HG03575 (cell line): ENCODE data around the gene BCR.

ENCODE experiments used
- ATAC-seq: cut with Tn5 transposase; IDR thresholded peaks from one replicate; pipeline ENCODE4 v1.9.1; 2021; ENCODE audit not compliant: unreplicated experiment, insufficient number of reproducible peaks, low FRiP score; ENCODE audit errors: extremely low read depth

Gene BCR

GRCh38 chr22:23236440-23237184 is 56.3 kb downstream of the BCR start:
- ATAC-seq: no peak

DNA sequence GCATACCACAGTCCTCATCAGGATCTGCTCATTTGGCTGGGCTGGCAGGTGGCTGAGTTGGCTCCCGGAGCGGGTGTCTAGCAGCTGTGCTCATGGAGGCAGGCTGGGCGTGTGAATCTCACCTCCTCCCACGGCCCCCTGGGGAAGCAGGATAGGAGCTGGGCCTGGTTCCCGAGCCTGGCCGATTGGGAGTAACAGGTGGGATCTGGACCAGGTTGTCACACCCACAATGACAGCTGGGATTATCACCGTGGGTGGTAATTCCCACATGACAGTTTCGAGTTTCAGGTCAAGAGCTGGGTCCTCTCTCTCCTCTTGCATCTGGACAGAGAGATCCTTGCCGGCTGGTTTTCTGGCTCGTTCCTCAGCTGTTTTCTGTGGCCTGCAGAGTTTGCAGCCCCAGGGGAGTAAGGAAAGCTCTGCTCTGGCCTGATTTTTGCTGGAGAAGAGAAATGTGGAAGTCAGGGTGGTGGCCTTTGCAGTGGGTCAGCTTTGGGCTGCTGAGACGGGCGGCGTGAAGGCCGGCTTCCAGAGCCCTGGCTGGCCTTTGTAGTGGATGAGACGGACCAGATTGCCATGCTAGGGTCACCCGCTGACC is 57.0 kb downstream of the BCR start:
- no peak for ATAC-seq

DNA sequence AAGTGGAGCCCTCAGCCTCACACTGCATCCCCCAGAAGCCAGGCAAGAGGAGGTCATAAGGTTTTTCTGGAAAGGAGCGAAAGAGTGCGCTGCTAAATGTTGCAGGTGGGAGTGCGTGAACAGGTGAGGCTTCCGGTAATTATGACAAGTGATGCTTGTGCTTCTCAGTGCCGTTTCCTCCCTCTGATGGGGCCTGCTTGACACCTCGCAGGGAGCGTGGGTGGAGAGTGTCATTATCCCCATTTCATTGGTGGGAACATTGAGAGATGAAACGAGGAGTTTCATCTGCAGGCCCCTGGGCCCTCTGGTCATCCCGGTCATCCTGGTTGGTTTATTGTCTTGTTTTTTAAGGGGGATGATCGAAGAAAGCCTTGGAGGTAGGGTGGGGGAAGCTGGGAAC is 57.5 kb downstream of the BCR start:
- no peak for ATAC-seq

DNA sequence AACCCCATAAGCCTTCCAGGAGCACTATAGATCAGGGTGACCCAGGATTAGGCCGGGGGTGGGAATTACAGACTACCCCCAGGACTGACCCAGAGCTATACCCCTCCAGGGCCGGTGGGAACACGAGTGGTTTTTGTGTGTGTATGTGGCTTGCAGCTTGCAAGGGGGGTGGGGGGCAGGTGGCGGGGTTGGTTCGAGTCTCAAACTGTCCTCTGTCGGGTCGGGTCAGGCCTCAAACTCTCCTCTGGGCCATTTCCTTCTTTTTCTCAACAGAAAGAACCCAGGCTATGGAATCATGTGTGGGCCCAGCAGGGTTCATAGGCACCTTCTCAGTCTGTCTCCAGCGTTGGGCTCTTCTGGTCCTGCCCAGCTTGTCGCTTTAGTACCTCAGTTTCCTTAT is 58.4 kb downstream of the BCR start:
- no peak for ATAC-seq

GRCh38 chr22:23239429-23239828 is 59.1 kb downstream of the BCR start:
- ATAC-seq: no peak

DNA sequence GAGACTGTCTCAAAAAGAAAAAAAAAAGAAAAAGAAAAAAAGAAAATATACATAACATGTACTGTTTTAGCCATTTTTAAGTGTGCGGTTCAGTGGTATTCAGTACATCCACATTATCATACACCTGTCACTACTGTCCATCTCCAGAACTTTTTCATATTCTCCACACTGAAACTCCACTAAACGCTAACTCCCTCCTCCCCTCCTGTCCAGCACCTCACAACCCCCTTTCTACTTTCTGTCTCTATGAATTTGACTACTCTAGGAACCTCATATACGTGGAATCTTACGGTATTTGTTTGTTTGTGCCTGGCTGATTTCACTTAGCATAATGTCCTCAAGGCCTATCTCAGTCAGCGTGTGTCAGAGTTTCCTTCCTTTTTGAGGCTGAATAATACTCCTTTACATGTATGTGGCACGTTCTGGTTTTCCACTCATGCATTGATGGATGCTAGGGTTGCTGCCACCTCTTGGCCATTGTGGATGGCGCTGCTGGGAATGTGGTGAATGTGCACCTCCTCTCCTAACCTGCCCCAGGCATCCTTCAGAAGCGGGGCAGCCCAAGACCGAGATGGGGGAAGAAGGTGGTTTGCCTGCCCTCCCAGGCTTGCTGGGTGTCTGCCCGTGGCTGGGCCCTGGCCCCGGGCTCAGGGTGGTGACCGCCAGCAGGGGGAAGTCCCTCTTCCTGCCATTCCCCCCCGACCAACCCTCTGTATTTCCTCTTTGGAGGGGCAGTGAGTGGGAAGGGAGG is 60.5 kb downstream of the BCR start:
- ATAC-seq: no peak

DNA sequence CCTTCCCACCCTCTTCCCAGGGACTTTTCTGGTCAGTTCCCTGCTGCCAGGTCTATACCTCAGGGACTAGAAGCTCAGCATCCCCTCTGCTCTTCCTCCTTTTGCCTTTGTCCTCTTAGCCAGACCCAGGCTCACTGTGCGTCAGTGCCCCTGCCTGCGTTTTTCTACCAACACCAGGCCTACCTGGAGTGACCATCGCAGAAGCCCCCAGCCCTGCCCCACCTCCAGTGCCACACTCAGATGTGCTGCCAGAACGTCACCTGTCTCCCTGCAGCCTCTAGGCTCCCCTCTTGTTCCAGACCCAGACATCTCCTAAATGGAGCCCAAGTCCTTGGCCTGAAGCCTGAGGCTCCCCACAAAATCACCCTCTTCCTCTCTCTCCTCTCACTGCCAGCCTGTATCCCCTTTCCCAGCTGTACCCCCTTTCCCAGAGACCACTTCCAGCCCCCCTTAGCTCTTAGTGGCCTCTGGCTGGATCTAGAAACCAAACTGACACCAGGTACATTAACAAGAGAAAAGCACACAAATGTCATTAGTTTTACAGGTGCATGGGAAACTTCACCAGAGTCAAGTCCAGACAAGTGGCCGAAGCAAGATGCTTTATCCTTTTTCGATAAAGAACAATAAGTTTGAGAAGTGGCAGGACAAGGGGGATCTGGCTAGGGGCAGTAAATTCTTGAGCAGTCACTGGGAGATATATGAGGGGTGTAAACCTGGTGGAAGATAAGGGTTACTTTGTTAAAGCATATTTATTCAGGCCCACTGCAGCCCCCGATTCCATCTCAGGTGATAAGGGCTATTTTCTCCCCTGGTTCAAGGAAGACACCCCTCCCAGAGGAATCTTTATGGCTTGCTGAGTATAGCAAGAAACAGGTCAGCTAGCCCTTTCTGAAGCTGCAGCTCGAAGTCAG is 61.5 kb downstream of the BCR start:
- ATAC-seq: no peak

DNA sequence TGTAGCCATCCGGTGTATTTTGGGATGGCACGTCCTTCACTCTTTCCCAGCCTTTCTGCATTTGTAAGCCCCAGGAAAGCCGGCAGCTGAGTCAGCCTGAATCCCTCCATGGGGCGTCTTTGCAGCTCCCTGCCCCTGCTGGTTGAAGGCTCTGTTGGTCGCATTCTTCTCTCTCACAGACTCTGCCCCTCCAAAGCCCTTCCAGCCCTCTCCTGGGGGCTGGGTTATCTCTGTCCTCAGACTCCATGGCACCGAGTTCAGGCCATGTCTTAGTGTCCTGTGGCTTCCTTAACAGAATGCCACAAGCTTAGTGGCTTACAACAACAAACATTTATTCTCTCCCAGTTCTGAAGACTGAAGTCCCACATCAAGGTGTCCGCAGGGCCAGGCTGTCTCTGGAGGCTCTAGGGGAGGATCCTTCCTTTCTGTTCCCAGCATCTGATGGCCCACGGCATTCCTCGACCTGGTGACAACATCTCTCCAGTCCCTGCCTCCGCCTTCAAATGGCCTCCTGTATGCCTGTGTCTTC is 62.2 kb downstream of the BCR start:
- ATAC-seq: no peak

DNA sequence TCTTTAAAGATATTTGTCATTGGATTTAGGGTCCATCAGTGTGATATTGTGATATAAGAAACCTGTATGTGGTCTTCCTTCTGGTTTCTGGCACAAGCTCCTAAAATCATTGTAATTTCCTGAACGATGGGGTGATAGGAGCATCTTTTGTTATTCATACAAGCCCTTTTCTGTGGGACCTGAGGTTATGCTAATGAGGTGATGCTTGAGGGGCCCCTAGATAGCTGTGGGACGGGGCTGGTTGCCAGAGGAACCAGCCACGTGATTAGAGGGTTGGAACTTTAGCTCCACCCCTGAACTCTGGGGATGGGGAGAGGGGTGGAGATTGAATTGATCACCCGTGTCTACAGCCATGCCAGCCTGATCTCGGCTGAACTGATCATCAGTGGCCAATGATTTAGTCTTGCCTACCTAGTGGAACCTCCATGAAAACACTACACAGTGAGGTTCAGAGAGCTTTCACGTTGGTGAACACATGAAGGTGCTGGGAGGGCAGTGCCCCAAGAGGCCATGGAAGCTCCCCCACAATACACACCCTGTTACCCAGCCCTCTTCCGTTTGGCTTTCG is 62.8 kb downstream of the BCR start:
- ATAC-seq: no peak

DNA sequence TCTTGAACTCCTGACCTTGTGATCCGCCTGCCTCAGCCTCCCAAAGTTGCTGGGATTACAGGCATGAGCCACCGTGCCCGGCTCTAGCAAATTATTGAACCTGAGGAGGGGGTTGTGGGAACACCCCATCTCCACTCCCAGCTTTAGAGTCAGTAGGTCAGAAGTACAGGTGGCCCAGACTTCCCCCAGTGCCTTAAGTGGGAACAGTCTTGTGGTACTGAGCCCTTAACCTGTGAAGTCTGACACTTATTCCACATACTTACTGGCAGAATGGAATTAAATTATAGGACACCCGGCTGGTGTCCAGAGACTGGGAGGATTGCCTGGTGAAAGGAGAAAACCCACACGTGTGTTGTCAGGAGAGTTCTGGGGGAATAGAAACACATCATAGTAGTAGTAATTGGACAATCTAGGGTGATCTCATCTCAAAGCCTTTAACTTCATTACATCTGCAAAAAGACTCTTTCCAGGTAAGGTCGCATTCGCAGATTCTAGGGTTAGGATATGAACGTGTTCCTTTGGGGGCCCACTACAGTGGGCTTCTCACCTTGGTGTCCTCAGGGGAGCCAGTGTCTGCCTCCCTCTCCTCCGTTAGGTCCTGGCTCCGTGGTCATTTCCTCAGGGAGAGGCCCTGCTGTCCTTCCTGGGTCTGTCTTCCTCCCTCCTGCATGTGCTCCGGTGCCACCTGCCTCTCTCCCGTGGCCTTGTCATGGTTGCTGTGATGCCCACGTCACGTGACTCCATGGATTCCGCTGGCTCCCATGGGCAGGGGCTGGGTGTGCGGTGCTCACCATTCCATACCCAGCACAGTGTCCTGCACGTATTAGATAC is 63.8 kb downstream of the BCR start:
- ATAC-seq: no peak

- ATAC-seq: no peak
Measured at GRCh38 chr22:23244690-23245044, 64.4 kb downstream of the BCR start.

DNA sequence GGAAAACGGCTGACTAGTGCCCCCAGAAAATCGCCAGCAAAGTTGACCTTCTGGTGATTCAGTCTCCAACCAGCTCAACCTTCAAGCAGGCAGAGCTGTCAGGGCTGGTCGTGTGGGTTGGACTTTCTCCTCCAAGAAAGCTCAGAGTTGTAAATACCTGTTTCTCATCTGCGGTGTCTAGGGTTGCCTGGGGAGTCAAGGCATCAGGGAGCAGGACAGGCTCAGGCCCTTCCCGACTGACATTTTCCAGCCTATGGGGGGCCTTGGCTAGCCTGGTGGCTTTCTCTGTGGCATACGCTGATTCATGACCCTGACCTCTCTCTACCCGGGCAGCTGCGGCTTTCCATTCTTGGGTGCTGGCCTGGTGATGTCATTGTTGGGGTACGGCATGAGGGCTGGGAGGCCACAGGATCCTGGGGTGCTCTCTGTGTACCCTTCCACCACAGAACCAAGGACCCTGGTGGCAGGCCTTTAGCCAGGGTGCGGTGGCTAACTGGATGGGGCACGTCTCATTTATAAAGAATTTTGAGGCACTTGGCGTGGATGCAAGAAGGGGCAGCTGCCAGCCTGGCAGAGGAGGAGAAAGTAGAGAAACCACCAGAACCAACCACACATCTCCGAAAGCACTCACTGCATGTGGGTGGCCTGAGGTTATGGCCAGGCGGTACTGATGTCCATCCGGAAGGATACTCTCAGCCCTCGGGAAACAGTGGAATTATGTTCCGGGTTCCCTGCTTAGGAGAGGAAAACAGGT is 64.9 kb downstream of the BCR start:
- no peak for ATAC-seq

GRCh38 chr22:23245799-23246136 is 65.5 kb downstream of the BCR start:
- no peak for ATAC-seq

GRCh38 chr22:23246982-23247766 is 66.9 kb downstream of the BCR start:
- ATAC-seq: no peak

DNA sequence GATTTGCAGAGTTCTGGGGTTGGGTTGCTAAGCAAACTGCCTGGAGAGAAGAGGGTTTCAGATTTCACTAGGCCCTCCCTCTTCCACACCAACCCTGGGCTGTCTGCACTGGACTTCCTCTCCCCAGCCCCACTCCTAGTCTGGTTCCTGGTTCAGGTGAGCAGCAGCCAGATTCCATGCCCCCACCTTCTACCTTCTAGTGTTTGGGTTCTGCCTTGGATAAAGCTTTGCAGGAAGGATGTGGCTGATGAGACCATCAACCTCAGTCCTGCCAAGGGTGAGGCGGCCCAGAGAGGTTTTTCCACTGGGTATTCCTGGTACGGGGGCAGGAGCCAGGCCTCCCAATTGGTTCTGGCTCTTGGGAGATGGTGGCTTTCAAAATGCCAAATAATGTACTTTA is 68.3 kb downstream of the BCR start:
- ATAC-seq: no peak

- ATAC-seq: no peak
Measured at GRCh38 chr22:23250056-23250784, 69.9 kb downstream of the BCR start.
